Esophagus muscularis mucosa (tissue), 4 donors: ENCODE data around the gene MNAT1. TPM values are rescaled to one million over a fixed set of nuclear protein-coding genes. Genes with fewer than 3 reads are reported as not detected.

Source experiments
- DNase-seq: peaks from one replicate; pipeline ENCODE4 v3.0.0-alpha.2; 2017; ENCODE audit errors: extremely low spot score
- H3K27ac ChIP-seq, 4 donors: fragments of 200-600 bp; sonication (generic); replicated peaks in 1 of 4; 1 replicate in 3 of 4; 2 replicates in 1 of 4; pipeline ENCODE4 v1.5.1; 2016 to 2019; ENCODE audit warnings: mild to moderate bottlenecking in 1 of 4
- H3K27me3 ChIP-seq, 4 donors: fragments of 200-600 bp; sonication (generic); one replicate each; pipeline versions ENCODE4 v1.5.1 to v1.6.0; 2016 to 2019
- H3K36me3 ChIP-seq, 4 donors: fragments of 200-600 bp; sonication (generic); one replicate each; pipeline ENCODE4 v1.5.1; 2016 to 2019
- H3K4me1 ChIP-seq, 4 donors: fragments of 200-600 bp; sonication (generic); one replicate each; pipeline ENCODE4 v1.5.1; 2016 to 2019
- H3K4me3 ChIP-seq, 4 donors: fragments of 200-600 bp; sonication (generic); 1 replicate in 2 of 4; 2 replicates in 2 of 4; pipeline ENCODE4 v1.5.1; 2016 to 2019; ENCODE audit warnings: mild to moderate bottlenecking in 4 of 4, moderate library complexity in 1 of 4
- H3K9me3 ChIP-seq, 4 donors: fragments of 200-600 bp; sonication (generic); 1 replicate in 3 of 4; 2 replicates in 1 of 4; pipeline ENCODE4 v1.5.1; 2016 to 2019
- EP300 ChIP-seq: sonication (generic); formaldehyde crosslinking; IDR thresholded peaks from one replicate; pipeline ENCODE4 v1.6.1; 2017; ENCODE audit warnings: antibody characterized with exemption
- POLR2A ChIP-seq: fragments of 450-650 bp; IDR thresholded peaks from one replicate; pipeline ENCODE4 v1.6.1; 2017; ENCODE audit warnings: antibody characterized with exemption, moderate library complexity, mild to moderate bottlenecking, low read depth
- POLR2AphosphoS5 ChIP-seq, 2 donors: sonication (generic); formaldehyde crosslinking; IDR thresholded peaks; one replicate each; pipeline ENCODE4 v1.6.1; 2017; ENCODE audit warnings: antibody characterized with exemption in 2 of 2
- WGBS: methylation state at CpG from one replicate; pipeline ENCODE4 v1.1.5; 2018; 5-methylcytosine and 5-hydroxymethylcytosine counted together
- intact Hi-C: fragments of 100-400 bp; cut with DNase I; formaldehyde crosslinking; loops from one replicate; pipeline ENCODE4 v1.15.1; 2023
- total RNA-seq, 4 donors: library from RNA; depleted of rRNA; stranded (reverse); fragments of >200 nt; gene quantifications; one replicate each; pipeline versions ENCODE4 v1.1.0 to v1.2.1, GENCODE V29; 2016
- TF ChIP-seq, protein P1 (sequence below), 3 experiments: fragments of 200-600 bp in 2 of 3; fragments of 450-650 bp in 1 of 3; sonication (generic) in 2 of 3; IDR thresholded peaks; one replicate each; pipeline ENCODE4 v1.5.1; 2017 to 2019; ENCODE audit warnings: antibody characterized with exemption in 3 of 3, mild to moderate bottlenecking in 2 of 3, moderate library complexity in 1 of 3

MNAT1 gene
- total RNA-seq, 4 donors from 2014 or later: 34.9 to 48.2 (median 38.1) TPM

DNA sequence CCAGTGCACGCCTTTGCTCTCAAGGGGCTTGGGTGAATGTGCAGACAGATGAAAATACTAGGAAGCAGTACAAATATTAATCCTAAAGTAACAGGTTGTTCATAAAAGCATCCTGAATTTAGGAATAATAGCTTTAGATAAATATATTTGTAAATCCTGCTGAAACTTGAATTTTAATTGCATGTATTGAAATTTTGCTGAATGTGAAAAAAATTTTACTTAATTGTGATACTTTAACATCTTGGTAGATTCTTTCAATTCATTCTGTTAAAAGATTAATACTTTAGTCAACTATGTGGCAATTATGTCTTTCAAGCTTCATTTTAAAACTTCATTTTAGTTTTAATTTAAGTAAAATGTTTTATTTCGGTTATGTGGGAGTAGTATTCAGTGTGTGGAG lies 251.9 kb downstream of the MNAT1 start:
- TF ChIP-seq POLR2AphosphoS5 (IDR thresholded peaks at IDR 0.05): no peak
- TF ChIP-seq, protein P1, sequence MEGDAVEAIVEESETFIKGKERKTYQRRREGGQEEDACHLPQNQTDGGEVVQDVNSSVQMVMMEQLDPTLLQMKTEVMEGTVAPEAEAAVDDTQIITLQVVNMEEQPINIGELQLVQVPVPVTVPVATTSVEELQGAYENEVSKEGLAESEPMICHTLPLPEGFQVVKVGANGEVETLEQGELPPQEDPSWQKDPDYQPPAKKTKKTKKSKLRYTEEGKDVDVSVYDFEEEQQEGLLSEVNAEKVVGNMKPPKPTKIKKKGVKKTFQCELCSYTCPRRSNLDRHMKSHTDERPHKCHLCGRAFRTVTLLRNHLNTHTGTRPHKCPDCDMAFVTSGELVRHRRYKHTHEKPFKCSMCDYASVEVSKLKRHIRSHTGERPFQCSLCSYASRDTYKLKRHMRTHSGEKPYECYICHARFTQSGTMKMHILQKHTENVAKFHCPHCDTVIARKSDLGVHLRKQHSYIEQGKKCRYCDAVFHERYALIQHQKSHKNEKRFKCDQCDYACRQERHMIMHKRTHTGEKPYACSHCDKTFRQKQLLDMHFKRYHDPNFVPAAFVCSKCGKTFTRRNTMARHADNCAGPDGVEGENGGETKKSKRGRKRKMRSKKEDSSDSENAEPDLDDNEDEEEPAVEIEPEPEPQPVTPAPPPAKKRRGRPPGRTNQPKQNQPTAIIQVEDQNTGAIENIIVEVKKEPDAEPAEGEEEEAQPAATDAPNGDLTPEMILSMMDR (IDR thresholded peaks at IDR 0.05): no peak
- TF ChIP-seq EP300: no peak
- no peak for TF ChIP-seq POLR2A
- WGBS: 97% methylated on average over 2 of the region's 2 CpGs
- H3K27me3 ChIP-seq: no peaks in the 10 kb centered on the region
- H3K4me1 ChIP-seq: peaks cover 8 to 21% (median 18%) of the 10 kb centered on the region in 4 donors
- no peak for DNase-seq
- no peak overlapping the region for H3K4me3 ChIP-seq
- peaks cover 7 to 60% (median 37%) of the 10 kb centered on the region in 4 donors for H3K36me3 ChIP-seq
- H3K27ac ChIP-seq: no peak overlapping the region
- intact Hi-C loops: loop anchor here (10.0 kb wide), 1 partner anchor 208 kb away; no protein-coding TSS in a partner anchor
- H3K9me3 ChIP-seq: no peaks in the 10 kb centered on the region

DNA sequence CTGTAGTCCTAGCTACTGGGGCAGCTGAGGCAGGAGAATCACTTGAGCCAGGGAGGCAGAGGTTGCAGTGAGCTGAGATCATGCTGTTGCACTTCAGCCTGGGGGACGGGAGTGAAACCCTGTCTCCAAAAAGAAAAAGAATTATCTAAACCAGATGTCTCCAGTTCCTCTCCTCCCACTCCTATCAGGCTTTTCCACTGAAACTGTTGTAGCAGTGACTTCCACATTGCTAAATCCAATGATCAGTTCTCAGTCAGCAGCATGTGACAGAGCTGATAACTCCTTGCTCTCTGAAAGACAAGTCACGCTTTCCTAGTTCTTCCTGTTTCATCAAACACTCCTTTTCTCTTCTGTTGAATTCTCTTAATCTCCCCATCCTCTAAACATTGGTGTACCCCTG lies 255.0 kb downstream of the MNAT1 start:
- H3K36me3 ChIP-seq: peaks cover 7 to 88% (median 50%) of the 10 kb centered on the region in 4 donors
- intact Hi-C loops: loop anchor here (10.0 kb wide), 1 partner anchor 205 kb away; no protein-coding TSS in a partner anchor
- no peak for DNase-seq
- H3K9me3 ChIP-seq: no peaks in the 10 kb centered on the region
- H3K27ac ChIP-seq: no peak overlapping the region
- 71% methylated on average over 2 of the region's 2 CpGs for WGBS
- no peaks in the 10 kb centered on the region for H3K4me1 ChIP-seq
- TF ChIP-seq EP300 (no peak), POLR2A (no peak), POLR2AphosphoS5 (IDR thresholded peaks at IDR 0.05) (no peak)
- TF ChIP-seq, protein P1 (IDR thresholded peaks at IDR 0.05): no peak
- no peak overlapping the region for H3K4me3 ChIP-seq
- no peaks in the 10 kb centered on the region for H3K27me3 ChIP-seq

DNA sequence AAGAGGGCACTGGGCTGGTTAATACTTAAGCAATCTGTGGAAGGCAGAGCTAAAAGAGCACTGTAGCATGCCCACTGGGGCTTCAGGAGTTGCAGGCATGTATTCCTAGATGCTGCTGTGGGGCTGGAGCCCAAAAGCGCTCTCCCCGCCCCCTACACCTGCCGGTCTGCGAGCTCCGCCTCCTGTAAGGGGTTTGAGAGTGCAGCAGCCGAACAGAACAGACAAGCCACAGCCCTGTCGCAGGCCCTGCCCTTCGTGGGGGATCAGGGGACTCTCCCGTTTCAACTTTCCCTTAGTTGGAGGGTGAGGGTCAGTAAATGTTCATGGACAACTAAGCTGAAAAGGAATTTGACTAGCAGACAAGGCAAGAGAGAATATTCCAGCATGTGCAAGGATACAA lies 264.1 kb downstream of the MNAT1 start:
- intact Hi-C loops: no loop called here
- Histone ChIP-seq H3K9me3 (no peaks in the 10 kb centered on the region), H3K4me1 (peaks cover 0 to 9% (median 7%) of the 10 kb centered on the region in 4 donors), H3K27me3 (no peaks in the 10 kb centered on the region), H3K27ac (no peak overlapping the region), H3K4me3 (no peak overlapping the region), H3K36me3 (peaks cover 0 to 16% (median 9%) of the 10 kb centered on the region in 4 donors)
- 97% methylated on average over 8 of the region's 9 CpGs for WGBS
- TF ChIP-seq, protein P1 (IDR thresholded peaks at IDR 0.05): no peak
- TF ChIP-seq POLR2AphosphoS5 (IDR thresholded peaks at IDR 0.05) (no peak), POLR2A (no peak), EP300 (no peak)
- DNase-seq: no peak

DNA sequence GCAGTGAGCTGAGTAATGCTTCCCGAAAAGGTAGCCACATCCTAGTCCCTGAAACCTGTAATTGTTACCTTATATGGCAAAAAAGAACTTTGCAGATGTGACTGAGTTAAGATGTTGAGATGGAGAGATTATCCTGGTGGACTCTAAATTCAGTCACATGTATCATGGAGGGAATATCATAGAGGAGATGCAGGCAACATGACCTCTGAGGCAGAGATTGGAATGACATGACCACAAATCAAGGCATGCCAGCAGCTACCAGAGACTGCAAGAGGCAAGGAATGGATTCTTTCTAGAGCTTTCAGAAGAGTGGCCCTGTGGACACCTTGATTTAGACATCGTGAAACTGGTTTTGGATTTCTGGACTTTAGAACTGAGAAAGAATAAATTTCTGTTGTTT lies 265.0 kb downstream of the MNAT1 start:
- H3K27ac ChIP-seq: no peak overlapping the region
- no peaks in the 10 kb centered on the region for H3K27me3 ChIP-seq
- TF ChIP-seq, protein P1 (IDR thresholded peaks at IDR 0.05): no peak
- TF ChIP-seq POLR2A (no peak), POLR2AphosphoS5 (IDR thresholded peaks at IDR 0.05) (no peak), EP300 (no peak)
- H3K4me1 ChIP-seq: peaks cover 0 to 9% (median 7%) of the 10 kb centered on the region in 4 donors
- intact Hi-C loops: no loop called here
- H3K36me3 ChIP-seq: peaks cover 0 to 8% (median 7%) of the 10 kb centered on the region in 4 donors
- H3K9me3 ChIP-seq: no peaks in the 10 kb centered on the region
- WGBS: 98% methylated on average over 2 of the region's 2 CpGs
- no peak overlapping the region for H3K4me3 ChIP-seq
- no peak for DNase-seq

DNA sequence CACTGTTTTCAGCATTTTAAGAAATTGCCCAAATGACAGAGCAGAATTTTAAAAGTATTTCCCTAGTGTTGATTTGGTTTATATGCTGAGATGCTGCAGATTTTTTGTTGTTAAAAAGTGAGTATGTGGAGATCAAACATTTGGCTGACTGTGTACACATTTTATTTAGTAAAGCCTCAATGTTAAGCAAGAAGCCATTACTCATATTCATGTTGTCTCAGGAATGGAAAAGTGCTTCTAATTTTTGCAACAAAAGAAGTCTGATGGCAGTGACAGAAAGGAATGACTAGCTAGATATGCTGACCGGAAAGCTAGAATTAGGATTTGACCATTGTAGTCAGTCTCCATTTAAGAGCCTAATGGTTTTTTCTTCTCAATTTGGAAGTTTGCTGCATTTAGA lies 269.0 kb downstream of the MNAT1 start:
- TF ChIP-seq POLR2A: no peak
- TF ChIP-seq, protein P1 (IDR thresholded peaks at IDR 0.05): no peak
- no peak for TF ChIP-seq POLR2AphosphoS5 (IDR thresholded peaks at IDR 0.05)
- no peak for TF ChIP-seq EP300
- Histone ChIP-seq H3K9me3 (no peaks in the 10 kb centered on the region), H3K36me3 (peaks cover 0 to 2% (median 2%) of the 10 kb centered on the region in 4 donors), H3K27ac (no peak overlapping the region), H3K27me3 (no peaks in the 10 kb centered on the region), H3K4me3 (no peak overlapping the region), H3K4me1 (peaks cover 0 to 9% (median 7%) of the 10 kb centered on the region in 4 donors)
- 94% methylated on average over 1 of the region's 1 CpG for WGBS
- no peak for DNase-seq
- intact Hi-C loops: no loop called here
